SW 1271 (cell line): ENCODE data around the gene KXD1.
"Not testable (repeated sequence)": the region's sequence is repeated elsewhere in the genome, so short reads cannot be mapped to it uniquely, and the experiment has no call there.

Source experiments
- DNase-seq, 2 experiments: peaks; one replicate each; lab custom pipeline; 2025; lab: John Stamatoyannopoulos, UW

The KXD1 gene

DNA sequence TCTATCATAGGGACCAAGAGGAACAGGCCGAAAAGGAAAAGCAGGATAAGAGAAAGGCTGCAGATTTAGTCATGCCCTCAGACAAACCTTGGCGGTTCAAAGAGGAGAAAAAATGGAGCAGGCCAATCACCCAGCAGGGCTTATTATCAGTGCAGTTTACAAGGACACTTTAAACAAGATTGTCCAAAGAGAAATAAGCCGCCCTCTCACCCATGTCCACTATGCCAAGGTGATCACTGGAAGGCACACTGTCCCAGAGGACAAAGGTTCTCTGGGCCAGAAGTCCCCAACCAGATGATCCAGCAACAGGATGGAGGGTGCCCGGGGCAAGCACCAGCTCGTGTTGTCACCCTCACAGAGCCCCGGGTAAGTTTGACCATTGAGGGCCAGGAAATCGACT lies 22.6 kb downstream of the KXD1 start:
- no peak for DNase-seq

DNA sequence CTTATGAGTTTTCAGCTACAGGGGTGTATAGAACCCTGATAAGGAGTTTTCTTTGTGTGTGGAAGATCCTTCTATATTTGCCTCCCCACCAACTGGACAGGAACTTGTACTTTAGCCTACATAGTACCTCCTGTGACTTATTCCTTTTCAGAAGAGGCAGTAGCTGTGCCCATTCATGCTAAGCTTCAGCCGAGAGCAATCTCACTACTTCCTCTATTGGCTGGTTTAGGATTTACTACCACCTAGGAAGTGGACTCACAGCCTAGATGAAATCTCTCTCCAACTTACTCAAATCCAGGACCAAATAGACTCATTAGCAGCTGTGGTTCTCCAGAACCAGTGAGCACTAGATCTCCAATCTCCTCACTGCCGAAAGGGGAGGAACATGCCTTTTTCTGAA lies 28.6 kb downstream of the KXD1 start:
- DNase-seq, result no peak

DNA sequence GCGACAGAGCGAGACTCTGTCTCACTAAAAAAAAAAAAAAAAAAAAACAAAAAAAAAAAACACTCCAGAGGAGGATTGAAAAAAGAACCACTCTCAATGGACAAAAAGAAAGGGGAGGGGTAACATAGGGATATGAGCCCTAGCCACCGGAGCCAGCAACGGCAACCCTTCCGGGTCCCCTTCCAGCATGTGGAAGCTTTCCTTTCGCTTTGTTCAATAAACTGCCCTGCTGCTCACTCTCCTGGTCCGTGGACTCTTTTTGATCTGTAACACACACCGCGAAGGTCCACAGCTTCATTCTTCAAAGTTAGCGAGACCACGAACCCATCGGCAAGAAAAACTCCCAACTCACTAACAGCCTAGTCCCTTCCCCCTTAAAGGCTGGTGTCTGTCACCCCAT lies 29.9 kb downstream of the KXD1 start:
- DNase-seq, result no peak

DNA sequence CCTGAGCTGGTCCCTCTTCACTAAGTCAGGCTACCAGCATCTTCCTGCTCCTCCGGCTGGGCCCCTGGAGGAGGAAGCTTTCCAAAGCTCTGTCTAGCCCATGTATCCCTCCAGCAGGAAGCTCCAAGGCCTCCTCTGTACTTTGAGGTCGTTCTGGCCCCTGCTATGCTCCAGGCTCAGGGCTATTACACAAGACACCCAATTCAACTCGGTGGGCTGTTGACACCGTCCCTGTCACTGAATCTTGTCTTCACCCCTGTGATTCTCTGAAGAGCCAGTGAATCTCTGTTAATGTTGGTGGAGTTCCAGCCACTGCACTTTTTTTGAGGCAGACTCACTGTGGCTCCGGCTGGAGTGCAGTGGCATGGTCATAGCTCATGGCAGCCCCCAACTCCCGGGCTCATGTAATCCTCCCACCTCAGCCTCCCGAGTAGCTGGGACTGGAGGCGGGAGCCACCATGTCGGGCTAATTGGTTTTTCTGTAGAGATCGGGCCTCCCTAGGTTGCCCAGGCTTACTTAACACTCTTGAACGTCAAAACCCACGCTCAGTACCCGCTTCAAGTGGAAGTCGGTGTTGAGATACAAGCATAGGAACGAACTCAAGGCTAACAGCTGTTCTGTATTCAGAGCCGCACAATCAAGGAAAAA lies 30.4 kb downstream of the KXD1 start:
- DNase-seq, result no peak

DNA sequence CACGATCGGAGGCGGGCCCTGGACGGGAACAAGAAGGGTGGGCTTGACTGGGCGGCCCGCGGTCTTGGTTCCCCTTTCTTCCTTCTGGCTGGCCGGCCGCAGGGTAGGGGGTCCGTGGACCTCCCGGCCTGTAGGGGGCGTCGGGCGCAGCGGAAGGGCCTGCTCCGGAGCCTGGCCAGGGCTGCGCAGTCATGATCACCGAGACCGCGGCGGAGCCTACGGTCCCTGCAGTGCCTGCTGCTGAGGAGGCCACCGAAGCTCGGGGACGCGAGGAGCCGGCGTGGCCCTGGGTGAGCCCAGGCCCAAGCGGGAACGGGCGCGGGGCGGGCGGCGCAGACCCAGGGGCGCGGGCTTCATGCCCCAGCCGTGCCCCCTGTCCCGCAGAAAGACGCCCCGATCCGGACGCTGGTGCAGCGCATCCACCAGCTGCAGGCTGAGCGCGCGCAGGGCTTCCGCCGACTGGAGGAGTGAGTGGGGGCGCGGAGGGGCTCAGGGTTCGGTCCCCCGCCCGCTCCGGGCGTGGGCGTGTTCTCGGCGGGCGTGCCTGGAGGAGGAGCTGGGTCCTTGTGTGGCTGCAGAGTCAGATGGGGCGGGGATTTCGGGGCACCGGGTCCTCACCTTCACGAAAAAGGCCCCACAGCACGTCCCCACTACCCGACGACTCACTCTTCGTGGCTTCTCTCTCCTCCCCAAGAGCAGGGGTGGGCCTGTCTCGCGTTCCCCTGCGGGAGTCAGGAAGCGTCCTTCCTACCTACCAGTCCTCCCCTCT lies 31.1 kb downstream of the KXD1 start, which contains the start of gene REX1BD:
REX1BD (plus strand) TSS at position 188 of the 769 bp plus-strand sequence; CDS start at position 192, 4 bp downstream.
- DNase-seq, result peak; percentile 32 to 70

DNA sequence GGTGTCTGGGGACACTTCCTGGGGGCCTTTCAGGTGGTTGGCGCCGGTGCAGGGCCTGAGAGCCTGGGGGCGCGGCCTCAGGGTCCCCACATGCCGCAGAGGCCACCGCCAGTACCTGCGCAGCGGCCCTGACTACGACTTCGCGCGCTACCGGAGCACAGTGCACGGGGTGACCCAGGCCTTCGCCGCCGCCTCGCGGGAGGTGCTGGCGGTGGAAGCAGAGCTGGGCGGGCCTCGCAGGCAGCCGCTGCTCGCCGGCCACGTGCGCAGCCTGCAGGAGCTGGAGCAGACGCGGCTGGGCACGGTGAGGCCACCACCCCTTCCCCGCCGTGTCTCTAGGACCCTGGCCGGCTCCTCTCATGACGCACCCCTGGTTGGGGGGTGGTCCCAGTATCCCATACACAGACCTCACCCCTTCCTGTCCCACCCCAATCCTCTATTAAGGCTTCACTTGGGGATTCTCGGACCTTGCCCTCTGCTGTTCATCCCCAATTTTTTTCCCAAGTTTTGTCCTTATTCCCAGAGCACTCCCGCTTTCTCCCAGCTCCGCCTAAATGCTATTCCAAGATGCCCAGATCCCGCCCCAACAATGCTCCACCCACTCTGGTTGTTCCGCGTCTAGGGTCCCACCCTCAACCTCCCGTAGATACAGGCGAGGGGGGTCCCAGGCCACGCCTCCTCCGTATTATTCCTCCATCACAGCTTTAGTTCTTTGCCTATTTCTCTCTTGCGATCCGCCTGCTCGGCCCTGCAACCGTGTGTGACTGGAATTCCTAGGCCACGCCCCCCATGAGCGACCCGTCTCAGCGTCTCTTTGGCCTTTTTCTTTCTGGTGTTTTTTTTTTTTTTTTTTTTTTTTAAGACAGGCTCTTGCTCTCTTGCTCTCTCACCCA lies 32.0 kb downstream of the KXD1 start:
- DNase-seq, result peak; percentile 56 to 80

DNA sequence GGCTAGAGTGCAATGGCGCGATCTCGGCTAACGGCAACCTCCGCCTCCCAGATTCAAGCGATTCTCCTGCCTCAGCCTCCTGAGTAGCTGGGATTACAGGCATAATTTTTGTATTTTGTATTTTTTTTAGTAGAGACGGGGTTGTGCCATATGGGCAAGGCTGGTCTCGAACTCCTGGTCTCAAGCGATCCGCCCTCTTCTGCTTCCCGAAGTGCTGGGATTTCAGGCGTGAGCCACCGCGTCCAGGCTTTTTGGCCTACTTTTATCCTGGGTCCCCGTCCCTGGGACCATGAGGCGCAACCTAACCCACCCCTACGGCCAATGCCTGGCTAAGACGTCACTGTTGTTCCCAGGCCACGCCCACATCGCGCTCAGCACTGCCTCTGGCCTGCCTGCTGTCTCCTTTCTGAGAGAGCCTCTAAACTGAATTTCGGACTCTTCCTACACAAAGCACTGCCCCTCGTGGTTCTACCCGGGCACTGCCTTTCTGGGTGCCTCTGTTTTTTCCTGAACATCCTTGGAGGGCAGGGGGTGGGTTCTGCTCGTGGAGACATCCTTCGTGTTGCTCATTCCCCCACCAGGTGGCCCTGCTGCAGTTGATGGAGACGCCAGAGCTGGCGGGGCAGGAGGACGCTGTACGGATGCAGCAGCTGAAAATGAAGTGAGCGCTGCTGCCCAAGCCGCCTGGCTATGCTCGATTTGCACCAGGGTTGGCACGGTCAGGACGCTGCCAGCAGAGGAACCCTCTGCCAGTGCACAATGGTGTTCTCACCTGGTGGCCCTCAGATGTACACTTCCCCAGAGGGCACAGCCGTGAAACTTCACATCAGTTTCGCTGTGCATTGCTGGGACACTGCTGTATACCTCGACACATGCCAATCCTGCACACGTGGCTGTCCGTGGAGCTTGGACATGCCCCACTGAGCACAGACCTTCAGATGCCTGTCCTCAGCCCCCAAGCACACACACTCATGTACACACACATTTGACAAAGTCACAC lies 32.9 kb downstream of the KXD1 start:
- DNase-seq, result peak; percentile 93 to 96

DNA sequence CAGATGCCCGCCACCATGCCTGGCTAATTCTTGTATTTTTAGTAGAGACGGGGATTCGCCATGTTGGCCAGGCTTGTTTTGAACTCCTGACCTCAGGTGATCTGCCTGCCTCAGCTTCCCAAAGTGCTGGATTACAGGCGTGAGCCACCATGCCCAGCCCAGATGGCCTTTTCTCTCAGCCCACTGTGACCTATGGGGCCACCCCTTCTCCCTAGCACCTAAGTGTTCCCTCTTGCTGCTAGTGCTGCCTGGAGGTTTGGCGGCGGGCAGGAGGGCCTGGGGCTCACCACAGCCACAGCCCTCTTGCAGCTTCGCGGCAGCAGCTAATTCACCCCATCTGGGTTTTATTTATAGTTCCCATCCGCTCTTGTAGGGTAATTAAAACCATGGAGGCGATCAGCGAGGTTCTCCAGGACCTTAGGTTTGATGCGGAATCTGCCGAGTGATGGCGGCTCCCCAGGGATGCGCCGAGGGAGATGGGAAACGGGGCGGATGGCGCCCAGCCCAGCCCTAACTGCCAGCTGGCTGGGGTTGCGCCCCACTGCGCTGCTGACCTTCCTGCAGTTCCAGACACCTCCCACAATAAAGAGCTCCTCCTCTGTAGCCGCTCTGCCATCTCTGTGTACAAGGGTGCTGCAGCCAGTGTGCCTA lies 34.2 kb downstream of the KXD1 start:
- DNase-seq, result no peak

DNA sequence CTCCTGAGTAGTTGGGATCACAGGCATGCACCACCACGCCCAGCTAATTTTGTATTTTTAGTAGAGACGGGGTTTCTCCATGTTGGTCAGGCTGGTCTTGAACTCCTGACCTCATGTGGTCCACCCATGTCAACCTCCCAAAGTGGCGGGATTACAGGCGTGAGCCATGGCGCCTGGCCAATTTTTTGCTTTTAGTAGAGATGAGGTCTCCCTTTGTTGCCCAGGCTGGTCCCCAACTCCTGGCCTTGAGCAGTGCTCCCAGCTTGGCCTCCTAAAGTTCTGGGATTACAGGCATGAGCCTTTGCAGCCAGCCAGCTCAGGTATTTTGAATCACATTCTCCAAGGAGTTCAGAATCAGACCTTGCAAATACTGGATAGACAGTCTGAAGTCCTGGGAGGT lies 35.1 kb downstream of the KXD1 start:
- not testable (repeated sequence) for DNase-seq

DNA sequence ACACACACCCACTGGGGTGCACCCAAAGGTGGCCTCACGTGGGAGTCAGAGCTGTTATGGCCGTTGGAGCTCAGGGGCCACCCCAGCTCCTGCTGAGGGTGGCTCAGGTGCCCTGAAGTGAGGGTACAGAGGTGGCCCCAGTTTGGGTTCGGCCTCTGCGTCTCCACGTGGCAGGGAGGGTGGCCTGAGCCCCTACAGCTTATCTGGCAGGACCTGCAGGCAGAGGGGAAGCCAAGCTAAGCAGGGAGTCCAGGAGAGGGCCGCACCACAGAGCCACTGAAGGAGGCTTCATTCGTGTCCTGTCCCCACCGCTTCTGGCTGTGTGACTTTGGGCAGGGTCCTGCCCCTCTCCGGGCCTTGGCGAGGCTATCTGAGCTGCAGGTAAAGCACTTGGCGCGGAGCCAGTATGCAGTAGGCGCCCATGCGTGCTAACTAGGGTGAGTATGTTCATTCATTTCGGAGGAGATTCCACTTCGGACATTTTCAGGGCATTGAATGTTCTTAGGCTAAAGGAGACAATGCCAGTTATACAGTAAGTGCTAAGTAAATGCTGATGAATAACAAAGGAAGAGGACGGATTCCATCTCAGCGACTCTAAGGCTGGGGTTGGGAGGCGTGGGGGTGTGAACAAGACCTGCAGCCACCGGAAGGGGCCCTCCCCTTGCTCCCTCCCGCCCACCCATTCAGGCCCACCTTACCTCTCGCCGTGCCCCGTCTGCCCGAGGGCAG lies 35.9 kb downstream of the KXD1 start:
- DNase-seq, result no peak

DNA sequence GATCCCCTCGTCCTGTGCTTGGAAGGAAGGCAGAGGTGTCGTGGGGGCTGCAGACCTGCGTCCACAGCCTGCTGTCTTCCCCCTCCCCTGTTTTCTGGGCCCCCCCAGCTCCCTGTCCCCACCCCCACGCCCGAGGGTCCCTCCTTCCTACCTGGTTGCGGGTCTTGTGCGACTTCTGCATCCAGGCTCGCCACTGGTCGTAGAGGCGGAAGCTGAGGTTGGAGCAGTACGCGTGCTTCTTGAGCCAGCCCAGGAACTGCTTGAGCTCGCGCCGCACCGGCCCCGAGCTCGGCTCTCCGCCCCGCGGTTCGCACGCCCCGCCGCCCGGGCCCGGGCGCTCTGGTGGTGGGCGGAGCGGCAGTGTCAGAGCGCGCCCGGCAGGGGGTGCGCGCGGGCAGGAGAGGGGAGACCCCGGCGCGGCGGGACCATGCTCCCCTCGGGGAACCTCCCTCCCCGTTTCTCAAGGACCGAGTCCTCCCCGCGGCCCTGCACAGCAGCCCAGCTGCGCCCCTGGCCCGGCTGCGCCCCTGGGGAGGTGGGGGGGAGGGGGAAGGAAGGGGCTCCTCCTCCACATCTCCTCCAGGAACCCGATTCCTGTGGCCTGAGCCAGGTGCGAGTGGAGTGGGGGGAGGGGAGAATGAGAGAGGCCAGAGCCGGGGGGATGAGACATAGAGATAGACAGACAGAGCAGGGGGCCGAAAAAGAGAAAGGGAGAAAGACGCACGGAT lies 36.6 kb downstream of the KXD1 start:
- peak in 1 of 2 experiments; percentile 32 for DNase-seq

DNA sequence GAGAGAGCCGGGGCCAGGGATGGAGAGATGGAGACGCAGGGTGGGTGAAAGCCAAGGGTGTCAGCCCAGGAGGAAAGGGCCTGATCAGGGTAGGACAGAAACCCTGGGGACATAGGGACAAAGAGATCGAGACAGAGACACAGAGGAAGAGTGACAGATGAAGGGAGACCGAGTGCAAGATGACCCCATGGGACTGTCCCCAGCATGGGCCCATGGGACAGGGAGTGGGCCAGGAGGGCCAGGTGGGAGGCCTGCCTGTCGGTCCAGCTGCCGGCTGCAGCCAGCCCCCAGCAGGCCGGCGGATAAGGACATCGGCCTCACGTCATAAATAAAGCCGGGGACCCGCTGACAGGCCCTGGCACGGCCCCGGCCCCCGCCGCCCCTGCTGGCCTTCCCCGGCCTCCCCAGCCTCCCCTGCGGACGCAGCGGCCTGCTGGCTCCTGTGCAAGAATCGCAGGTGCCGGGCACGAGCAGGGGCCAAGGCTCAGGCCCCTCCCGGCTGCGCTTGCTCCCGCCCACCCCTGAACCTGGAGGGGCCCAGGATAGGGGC lies 37.2 kb downstream of the KXD1 start:
- DNase-seq, result no peak

DNA sequence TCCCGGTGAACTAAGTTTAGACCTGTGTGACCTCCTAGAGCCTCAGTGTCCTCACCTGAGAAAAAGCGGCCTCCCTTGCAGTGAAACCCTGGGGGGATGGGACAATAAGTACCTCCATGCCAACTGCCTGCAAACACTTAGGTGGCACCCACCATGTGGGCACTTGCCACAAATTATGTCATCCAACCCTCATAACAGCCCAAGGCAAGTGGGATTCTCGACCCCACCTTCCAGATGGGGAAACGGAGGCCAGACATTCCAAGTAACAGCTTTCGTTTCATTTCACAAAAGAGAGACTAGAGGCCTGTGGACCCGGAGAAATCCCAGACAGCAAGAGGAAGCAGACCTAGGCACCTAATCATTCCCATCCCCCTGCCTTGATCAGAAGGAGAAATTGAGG lies 37.8 kb downstream of the KXD1 start:
- DNase-seq, result no peak

DNA sequence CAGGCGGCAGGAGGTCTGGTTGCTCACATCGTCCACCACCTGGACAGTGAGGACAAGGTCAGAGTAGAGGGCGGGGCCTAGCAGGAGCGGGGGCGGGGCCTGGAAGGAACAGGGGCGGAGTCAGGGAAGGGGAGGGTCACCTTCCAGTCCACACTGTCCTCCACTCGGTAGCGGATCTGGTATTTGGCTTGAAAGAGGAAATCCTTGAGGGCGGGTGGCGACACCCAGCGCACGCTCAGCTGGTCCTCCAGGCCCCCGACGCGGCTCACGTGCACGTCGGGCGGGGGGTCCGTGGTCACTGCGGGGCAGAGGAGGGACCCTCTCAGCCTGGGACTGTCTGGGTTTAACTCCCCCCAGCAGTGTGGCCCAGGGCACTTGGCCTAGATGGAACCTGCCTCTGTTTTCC lies 39.1 kb downstream of the KXD1 start:
- DNase-seq, result peak in 1 of 2 experiments; percentile 16

DNA sequence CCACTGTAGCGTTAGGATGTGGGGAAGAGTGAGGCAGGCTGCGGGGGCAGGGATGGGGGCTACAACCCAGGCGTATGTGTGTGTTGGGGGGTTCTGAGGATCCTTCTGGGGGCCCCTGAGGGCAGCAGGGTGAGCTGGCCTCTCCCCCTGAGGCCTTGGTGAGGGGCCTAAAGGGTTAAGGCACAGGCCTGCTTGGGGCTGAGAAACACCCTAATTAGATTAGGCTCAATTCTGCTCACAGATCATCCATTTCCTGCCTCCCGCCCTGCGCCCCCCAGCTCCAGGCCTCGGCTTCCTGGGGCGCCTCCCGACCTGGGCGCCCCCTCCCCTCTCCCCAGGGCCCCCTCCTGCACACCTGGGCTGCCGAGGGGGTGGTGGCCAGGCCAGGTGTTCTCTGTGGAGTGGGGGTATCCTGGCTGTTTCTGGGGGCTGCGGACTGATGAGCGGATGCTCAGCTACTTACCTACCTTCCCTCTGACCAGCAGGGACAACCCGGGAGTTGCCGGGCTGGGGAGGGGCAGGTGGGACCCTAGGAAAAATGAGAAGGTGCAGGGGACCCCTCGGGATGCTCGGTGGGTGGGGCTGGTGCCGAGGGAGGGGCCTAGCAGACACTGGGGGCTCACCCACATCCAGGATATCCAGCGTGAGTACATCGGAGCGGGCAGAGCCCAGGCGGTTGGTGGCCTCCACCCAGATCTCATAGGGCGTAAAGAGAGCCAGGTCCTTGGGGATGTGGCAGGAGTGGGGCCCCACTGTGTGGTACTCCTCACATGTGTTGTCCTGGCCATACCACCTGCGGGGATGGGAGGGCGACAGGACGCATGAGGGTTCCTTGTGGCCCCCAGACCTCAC lies 40.4 kb downstream of the KXD1 start:
- no peak for DNase-seq

DNA sequence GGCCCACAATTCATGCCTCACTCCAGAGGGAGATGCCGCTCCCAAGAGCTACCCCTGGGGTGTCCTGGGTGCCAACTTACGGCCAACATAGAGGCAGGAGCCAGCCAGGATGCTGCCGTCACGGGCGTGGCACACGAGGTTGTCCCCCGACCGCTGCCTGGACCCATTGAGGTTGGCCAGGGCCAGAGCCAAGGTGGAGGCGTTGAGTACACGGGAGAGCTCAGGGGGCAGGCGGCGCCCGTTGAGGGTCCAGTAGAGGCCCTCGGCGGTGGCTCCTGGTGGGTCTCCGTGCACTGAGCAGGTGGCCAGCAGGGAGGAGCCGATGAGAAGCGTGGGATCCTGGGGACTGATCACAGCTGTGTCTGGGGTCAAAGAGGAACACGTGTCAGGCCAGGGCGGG lies 41.8 kb downstream of the KXD1 start:
- no peak for DNase-seq

DNA sequence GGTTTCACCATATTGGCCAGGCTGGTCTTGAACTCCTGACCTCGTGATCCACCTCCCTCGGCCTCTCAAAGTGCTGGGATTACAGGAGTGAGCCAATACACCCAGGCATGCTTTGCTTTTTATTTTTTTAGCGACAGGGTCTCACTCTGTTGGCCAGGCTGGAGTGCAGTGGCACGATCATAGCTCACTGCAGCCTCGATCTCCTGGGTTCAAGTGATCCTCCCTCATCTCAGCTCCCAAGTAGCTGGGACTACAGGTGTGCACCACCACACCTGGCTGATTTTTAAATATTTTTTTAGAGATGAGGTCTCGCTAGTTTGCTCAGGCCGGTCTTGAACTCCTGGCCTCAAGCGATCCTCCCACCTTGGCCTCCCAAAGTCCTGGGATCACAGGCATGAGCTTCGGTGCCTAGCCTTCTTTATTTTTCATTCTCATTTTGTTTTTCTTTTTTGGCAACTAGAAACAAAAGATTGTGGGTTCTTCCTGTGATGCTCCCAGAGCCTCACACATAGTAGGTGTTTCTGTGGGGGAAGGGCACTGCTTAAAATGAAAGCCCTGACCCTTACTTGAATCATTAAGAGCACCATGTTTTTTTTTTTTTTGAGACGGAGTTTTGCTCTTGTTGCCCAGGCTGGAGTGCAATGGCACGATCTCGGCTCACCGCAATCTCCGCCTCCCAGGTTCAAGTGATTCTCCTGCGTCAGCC lies 43.2 kb downstream of the KXD1 start:
- DNase-seq, result not testable (repeated sequence)
